ENCODE data around the gene RDH16. TPM values are rescaled to one million over a fixed set of nuclear protein-coding genes. Genes with fewer than 3 reads are reported as not detected.
A peak's percentile ranks its signal among the peaks of the same experiment; 100 is the strongest.

RDH16 gene
- total RNA-seq, 6 donors from 2014 or later: 0.46 to 0.98 (median 0.54) TPM; not detected in 1

DNA sequence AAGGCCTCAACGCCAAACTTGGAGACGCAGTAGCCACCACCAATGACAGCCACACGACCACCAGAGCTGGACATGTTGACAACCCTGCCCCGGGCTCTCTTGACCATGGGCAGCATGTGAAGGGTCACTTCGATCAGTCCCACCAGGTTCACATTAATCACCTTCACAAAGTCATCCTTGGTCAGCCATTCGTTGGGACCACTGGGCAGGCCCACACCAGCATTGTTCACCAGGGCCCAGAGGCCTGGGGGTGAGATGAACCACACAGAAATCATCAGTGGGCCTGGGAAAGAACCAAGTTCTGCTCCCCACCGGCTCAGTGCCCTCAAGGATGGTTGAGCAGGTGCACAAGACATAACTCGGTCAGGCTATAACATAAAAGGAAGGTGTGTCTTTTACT lies 27.2 kb downstream of the RDH16 start:
- Histone ChIP-seq H3K27me3 (no peaks in the 10 kb centered on the region), H3K36me3 (no peaks in the 10 kb centered on the region), H3K27ac (no peak overlapping the region), H3K9me3 (no peaks in the 10 kb centered on the region), H3K4me3 (no peak overlapping the region), H3K4me1 (peaks cover 15 to 23% (median 18%) of the 10 kb centered on the region in 4 donors)
- ATAC-seq (ENCODE audit: low FRiP score in 2 of 2) (no peak), DNase-seq (no peak)
- TF ChIP-seq POLR2AphosphoS5 (IDR thresholded peaks at IDR 0.05): no peak
- TF ChIP-seq, protein P1, sequence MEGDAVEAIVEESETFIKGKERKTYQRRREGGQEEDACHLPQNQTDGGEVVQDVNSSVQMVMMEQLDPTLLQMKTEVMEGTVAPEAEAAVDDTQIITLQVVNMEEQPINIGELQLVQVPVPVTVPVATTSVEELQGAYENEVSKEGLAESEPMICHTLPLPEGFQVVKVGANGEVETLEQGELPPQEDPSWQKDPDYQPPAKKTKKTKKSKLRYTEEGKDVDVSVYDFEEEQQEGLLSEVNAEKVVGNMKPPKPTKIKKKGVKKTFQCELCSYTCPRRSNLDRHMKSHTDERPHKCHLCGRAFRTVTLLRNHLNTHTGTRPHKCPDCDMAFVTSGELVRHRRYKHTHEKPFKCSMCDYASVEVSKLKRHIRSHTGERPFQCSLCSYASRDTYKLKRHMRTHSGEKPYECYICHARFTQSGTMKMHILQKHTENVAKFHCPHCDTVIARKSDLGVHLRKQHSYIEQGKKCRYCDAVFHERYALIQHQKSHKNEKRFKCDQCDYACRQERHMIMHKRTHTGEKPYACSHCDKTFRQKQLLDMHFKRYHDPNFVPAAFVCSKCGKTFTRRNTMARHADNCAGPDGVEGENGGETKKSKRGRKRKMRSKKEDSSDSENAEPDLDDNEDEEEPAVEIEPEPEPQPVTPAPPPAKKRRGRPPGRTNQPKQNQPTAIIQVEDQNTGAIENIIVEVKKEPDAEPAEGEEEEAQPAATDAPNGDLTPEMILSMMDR (IDR thresholded peaks at IDR 0.05): no peak
- no peak for TF ChIP-seq EP300 (IDR thresholded peaks at IDR 0.05)
- TF ChIP-seq POLR2A (IDR thresholded peaks at IDR 0.05): no peak
- 76 to 95% methylated on average over 3 to 8 of the region's 8 CpGs for WGBS, 2 donors

GRCh38 chr12:56929780-56930179 lies 27.6 kb downstream of the RDH16 start:
- ATAC-seq (ENCODE audit: low FRiP score in 2 of 2) (no peak), DNase-seq (no peak)
- H3K4me1 ChIP-seq: peaks cover 15 to 23% (median 18%) of the 10 kb centered on the region in 4 donors
- 90 to 95% methylated on average over 3 to 4 of the region's 4 CpGs for WGBS, 2 donors
- no peaks in the 10 kb centered on the region for H3K27me3 ChIP-seq
- TF ChIP-seq POLR2AphosphoS5 (IDR thresholded peaks at IDR 0.05) (no peak), POLR2A (IDR thresholded peaks at IDR 0.05) (no peak)
- H3K36me3 ChIP-seq: no peaks in the 10 kb centered on the region
- H3K27ac ChIP-seq: no peak overlapping the region
- no peak overlapping the region for H3K4me3 ChIP-seq
- no peaks in the 10 kb centered on the region for H3K9me3 ChIP-seq

DNA sequence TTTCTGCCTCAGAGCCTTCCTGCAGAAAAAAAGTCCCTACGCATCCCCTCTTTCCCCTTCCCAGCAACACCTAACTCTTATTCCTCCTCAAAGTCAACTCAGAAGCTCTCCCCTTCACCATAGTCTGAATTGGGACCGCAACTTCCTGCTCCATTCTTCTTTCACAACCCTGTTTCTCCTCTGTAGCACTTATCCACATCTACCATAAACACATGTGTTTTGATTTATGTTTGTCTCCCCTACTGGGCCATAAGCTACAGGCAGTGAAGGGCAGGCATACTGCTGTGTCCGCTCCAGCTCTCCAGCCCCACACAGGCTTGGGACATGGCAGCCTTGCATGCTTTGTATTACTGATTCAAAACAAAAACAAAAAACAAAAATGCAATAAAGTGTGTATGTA lies 29.1 kb downstream of the RDH16 start:
- H3K4me1 ChIP-seq: peaks cover 15 to 20% (median 17%) of the 10 kb centered on the region in 4 donors
- ATAC-seq (ENCODE audit: low FRiP score in 2 of 2) (no peak), DNase-seq (no peak)
- TF ChIP-seq POLR2A (IDR thresholded peaks at IDR 0.05): no peak
- TF ChIP-seq, protein P1 (IDR thresholded peaks at IDR 0.05): no peak
- TF ChIP-seq POLR2AphosphoS5 (IDR thresholded peaks at IDR 0.05): no peak
- no peak for TF ChIP-seq EP300 (IDR thresholded peaks at IDR 0.05)
- H3K27ac ChIP-seq: no peak overlapping the region
- no peaks in the 10 kb centered on the region for H3K36me3 ChIP-seq
- no peaks in the 10 kb centered on the region for H3K9me3 ChIP-seq
- H3K4me3 ChIP-seq: no peak overlapping the region
- WGBS, 2 donors: 56 to 67% methylated on average over 3 of the region's 3 CpGs
- H3K27me3 ChIP-seq: no peaks in the 10 kb centered on the region

GRCh38 chr12:56927281-56927680 lies 30.1 kb downstream of the RDH16 start:
- 82 to 92% methylated on average over 4 of the region's 4 CpGs for WGBS, 2 donors
- Histone ChIP-seq H3K36me3 (no peaks in the 10 kb centered on the region), H3K4me3 (no peak overlapping the region), H3K4me1 (peaks cover 6 to 10% (median 8%) of the 10 kb centered on the region in 4 donors), H3K27ac (no peak overlapping the region), H3K27me3 (no peaks in the 10 kb centered on the region), H3K9me3 (no peaks in the 10 kb centered on the region)
- DNase-seq (no peak), ATAC-seq (ENCODE audit: low FRiP score in 2 of 2) (no peak)
- TF ChIP-seq POLR2A (IDR thresholded peaks at IDR 0.05) (no peak), EP300 (IDR thresholded peaks at IDR 0.05) (no peak), POLR2AphosphoS5 (IDR thresholded peaks at IDR 0.05) (no peak)
- TF ChIP-seq, protein P1 (IDR thresholded peaks at IDR 0.05): no peak

DNA sequence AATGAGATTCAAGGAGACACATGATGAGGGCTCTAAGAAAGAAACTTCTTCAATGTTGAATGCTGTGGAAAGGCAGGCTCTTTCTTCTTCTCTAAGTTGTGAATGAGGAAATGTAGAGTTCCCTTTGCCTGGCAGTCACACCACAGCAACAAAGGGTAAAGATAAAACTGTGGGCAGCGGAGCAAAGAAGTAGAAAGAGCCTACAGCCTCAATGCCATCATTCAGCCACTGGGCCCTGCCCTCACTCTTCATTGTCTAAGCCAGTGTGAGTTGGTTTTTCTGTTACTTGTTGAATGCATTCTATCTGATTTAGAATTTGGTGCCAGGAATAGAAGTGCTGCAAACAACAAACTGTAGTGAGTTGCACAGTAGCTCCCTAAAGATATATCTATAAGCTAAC lies 35.4 kb downstream of the RDH16 start:
- no peaks in the 10 kb centered on the region for H3K4me1 ChIP-seq
- WGBS, 2 donors: 73 to 81% methylated on average over 1 of the region's 1 CpG
- H3K36me3 ChIP-seq: no peaks in the 10 kb centered on the region
- DNase-seq (no peak), ATAC-seq (ENCODE audit: low FRiP score in 2 of 2) (peak in 1 of 2 donors; percentile 23)
- H3K4me3 ChIP-seq: no peak overlapping the region
- TF ChIP-seq, protein P1 (IDR thresholded peaks at IDR 0.05): no peak
- H3K27ac ChIP-seq: no peak overlapping the region
- H3K27me3 ChIP-seq: no peaks in the 10 kb centered on the region
- H3K9me3 ChIP-seq: no peaks in the 10 kb centered on the region
